Measurements from ENCODE around the gene ZNF341. TPM values are rescaled to one million over a fixed set of nuclear protein-coding genes. Genes with fewer than 3 reads are reported as not detected.

Gene ZNF341
- total RNA-seq, 1 donor from 2014 or later, result 4.2 TPM

GRCh38 chr20:33709905-33710541 lies 21.8 kb upstream of the ZNF341 start:
- no peak for DNase-seq (ENCODE audit: extremely low spot score in 2 of 2)
- Histone ChIP-seq H3K27ac (no peak overlapping the region), H3K4me1 (no peaks in the 10 kb centered on the region), H3K9me3 (no peaks in the 10 kb centered on the region), H3K36me3 (peaks cover 0 to 59% of the 10 kb centered on the region in 2 donors), H3K27me3 (no peaks in the 10 kb centered on the region), H3K4me3 (no peak overlapping the region)
- intact Hi-C loops (cut with DNase I), result no loop called here
- TF ChIP-seq POLR2AphosphoS5 (IDR thresholded peaks at IDR 0.05; ENCODE audit: insufficient read depth in 1 of 2, low read depth in 1 of 2), result no peak
- no peak for TF ChIP-seq POLR2A (IDR thresholded peaks at IDR 0.05)
- TF ChIP-seq, protein P1, sequence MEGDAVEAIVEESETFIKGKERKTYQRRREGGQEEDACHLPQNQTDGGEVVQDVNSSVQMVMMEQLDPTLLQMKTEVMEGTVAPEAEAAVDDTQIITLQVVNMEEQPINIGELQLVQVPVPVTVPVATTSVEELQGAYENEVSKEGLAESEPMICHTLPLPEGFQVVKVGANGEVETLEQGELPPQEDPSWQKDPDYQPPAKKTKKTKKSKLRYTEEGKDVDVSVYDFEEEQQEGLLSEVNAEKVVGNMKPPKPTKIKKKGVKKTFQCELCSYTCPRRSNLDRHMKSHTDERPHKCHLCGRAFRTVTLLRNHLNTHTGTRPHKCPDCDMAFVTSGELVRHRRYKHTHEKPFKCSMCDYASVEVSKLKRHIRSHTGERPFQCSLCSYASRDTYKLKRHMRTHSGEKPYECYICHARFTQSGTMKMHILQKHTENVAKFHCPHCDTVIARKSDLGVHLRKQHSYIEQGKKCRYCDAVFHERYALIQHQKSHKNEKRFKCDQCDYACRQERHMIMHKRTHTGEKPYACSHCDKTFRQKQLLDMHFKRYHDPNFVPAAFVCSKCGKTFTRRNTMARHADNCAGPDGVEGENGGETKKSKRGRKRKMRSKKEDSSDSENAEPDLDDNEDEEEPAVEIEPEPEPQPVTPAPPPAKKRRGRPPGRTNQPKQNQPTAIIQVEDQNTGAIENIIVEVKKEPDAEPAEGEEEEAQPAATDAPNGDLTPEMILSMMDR (IDR thresholded peaks at IDR 0.05), result no peak

GRCh38 chr20:33710681-33711445 lies 20.9 kb upstream of the ZNF341 start:
- H3K36me3 ChIP-seq, result peaks cover 0 to 59% of the 10 kb centered on the region in 2 donors
- no peaks in the 10 kb centered on the region for H3K9me3 ChIP-seq
- TF ChIP-seq POLR2AphosphoS5 (IDR thresholded peaks at IDR 0.05; ENCODE audit: insufficient read depth in 1 of 2, low read depth in 1 of 2) (no peak), POLR2A (IDR thresholded peaks at IDR 0.05) (no peak)
- TF ChIP-seq, protein P1 (IDR thresholded peaks at IDR 0.05), result no peak
- H3K4me3 ChIP-seq, result no peak overlapping the region
- no peak overlapping the region for H3K27ac ChIP-seq
- no peaks in the 10 kb centered on the region for H3K27me3 ChIP-seq
- intact Hi-C loops (cut with DNase I), result no loop called here
- no peaks in the 10 kb centered on the region for H3K4me1 ChIP-seq
- no peak for DNase-seq (ENCODE audit: extremely low spot score in 2 of 2)

- Histone ChIP-seq H3K4me3 (no peak overlapping the region), H3K27me3 (no peaks in the 10 kb centered on the region), H3K36me3 (peaks cover 0 to 56% of the 10 kb centered on the region in 2 donors), H3K27ac (no peak overlapping the region), H3K9me3 (no peaks in the 10 kb centered on the region), H3K4me1 (no peaks in the 10 kb centered on the region)
- intact Hi-C loops (cut with DNase I), result no loop called here
- DNase-seq (ENCODE audit: extremely low spot score in 2 of 2), result no peak
- TF ChIP-seq POLR2AphosphoS5 (IDR thresholded peaks at IDR 0.05; ENCODE audit: insufficient read depth in 1 of 2, low read depth in 1 of 2), result no peak
- TF ChIP-seq, protein P1 (IDR thresholded peaks at IDR 0.05), result no peak
- TF ChIP-seq POLR2A (IDR thresholded peaks at IDR 0.05), result no peak
These were observed 20.4 kb upstream of the ZNF341 start for GRCh38 chr20:33711446-33711738.

DNA sequence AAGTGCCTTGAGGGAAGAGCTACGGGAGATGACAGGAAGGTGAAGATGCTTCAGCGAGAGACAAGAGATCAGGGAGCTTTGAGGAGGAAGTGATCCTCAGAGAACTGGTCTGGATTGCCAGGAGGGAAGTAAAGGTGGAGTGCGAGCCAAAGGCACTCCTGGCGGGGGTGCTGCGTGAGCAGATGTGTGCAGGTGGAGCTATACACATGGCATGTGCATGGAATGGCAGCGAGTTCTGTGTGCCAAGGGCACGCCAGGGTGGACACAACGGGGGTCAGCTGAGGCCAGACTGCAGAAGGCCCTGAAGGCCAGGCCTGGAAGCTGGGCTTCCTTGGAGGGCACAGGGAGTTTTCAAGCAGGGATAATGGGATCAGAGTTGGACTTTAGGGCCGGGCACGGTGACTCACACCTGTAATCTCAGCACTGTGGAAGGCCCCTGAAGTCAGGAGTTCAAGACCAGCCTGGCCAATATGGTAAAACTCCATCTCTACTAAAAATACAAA lies 17.9 kb upstream of the ZNF341 start:
- Histone ChIP-seq H3K27me3 (no peaks in the 10 kb centered on the region), H3K27ac (no peak overlapping the region), H3K4me1 (peaks cover 9% of the 10 kb centered on the region), H3K9me3 (no peaks in the 10 kb centered on the region), H3K4me3 (no peak overlapping the region), H3K36me3 (peaks cover 0 to 41% of the 10 kb centered on the region in 2 donors)
- DNase-seq (ENCODE audit: extremely low spot score in 2 of 2), result no peak
- intact Hi-C loops (cut with DNase I), result no loop called here
- TF ChIP-seq POLR2AphosphoS5 (IDR thresholded peaks at IDR 0.05; ENCODE audit: insufficient read depth in 1 of 2, low read depth in 1 of 2) (no peak), POLR2A (IDR thresholded peaks at IDR 0.05) (no peak)
- TF ChIP-seq, protein P1 (IDR thresholded peaks at IDR 0.05), result no peak

DNA sequence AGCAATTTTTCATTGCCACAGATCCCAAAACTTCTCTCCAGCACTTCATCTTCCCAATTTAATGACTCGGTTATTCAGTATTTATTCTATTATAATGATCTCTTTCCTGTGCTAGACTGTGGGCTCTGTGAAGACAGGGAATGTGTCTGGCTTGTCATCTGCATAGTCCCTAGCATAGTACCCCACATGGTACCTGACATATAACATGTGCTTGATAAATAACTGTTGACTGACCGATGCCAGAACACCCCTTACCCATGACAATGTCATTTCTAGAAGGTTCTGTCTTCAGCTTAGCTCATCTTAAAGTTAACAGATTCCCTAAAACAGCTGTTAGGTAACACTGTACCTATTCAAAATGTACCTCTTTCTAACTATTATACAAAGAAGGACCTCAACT lies 15.3 kb upstream of the ZNF341 start:
- intact Hi-C loops (cut with DNase I), result no loop called here
- DNase-seq (ENCODE audit: extremely low spot score in 2 of 2), result no peak
- Histone ChIP-seq H3K27ac (no peak overlapping the region), H3K4me1 (peaks cover 18% of the 10 kb centered on the region), H3K9me3 (no peaks in the 10 kb centered on the region), H3K27me3 (no peaks in the 10 kb centered on the region), H3K4me3 (no peak overlapping the region), H3K36me3 (peaks cover 0 to 29% of the 10 kb centered on the region in 2 donors)
- TF ChIP-seq POLR2AphosphoS5 (IDR thresholded peaks at IDR 0.05; ENCODE audit: insufficient read depth in 1 of 2, low read depth in 1 of 2) (no peak), POLR2A (IDR thresholded peaks at IDR 0.05) (no peak)
- TF ChIP-seq, protein P1 (IDR thresholded peaks at IDR 0.05), result no peak
